Motor neuron (in vitro differentiated cells): ENCODE measurements around the gene RTEL1. TPM values are rescaled to one million over a fixed set of nuclear protein-coding genes. Genes with fewer than 3 reads are reported as not detected.
"Not testable (repeated sequence)": the region's sequence is repeated elsewhere in the genome, so short reads cannot be mapped to it uniquely, and the experiment has no call there.

ENCODE experiments used
- ATAC-seq, 8 experiments: fragments of 200-7000 bp; cut with Tn5 transposase; replicated peaks in 6 of 8; 2 replicates each; pipeline ENCODE4 v1.8.0; 2021; ENCODE audit warnings: mild to moderate bottlenecking in 8 of 8, moderate library complexity in 8 of 8
- H3K27ac ChIP-seq, 2 donors: fragments of 250-450 bp; sonication (Bioruptor Pico); 2 replicates each; pipeline ENCODE4 v1.9.0; 2021; ENCODE audit warnings: antibody characterized with exemption in 2 of 2, mild to moderate bottlenecking in 2 of 2, moderate library complexity in 1 of 2
- H3K4me1 ChIP-seq, 2 donors: fragments of 250-450 bp; sonication (Bioruptor Pico); replicated peaks in 1 of 2; 2 replicates each; pipeline ENCODE4 v1.6.1; 2021; ENCODE audit warnings: antibody characterized with exemption in 2 of 2, mild to moderate bottlenecking in 2 of 2, moderate library complexity in 1 of 2
- H3K4me3 ChIP-seq, 5 donors: fragments of 250-450 bp; sonication (Bioruptor Pico); 2 replicates each; pipeline ENCODE4 v1.9.0; 2021; ENCODE audit warnings: antibody characterized with exemption in 5 of 5, mild to moderate bottlenecking in 5 of 5, moderate library complexity in 4 of 5
- WGBS, 10 experiments: fragments of 450-650 bp; shearing (Covaris generic); methylation state at CpG; one replicate each; pipeline ENCODE4 v1.0.0; 2022; 5-methylcytosine and 5-hydroxymethylcytosine counted together
- in situ Hi-C, 9 experiments: fragments of 400-800 bp; cut with MboI; loops; one replicate each; pipeline ENCODE4 v1.15.0; 2021; ENCODE audit warnings: low sequenced_read_pairs in 9 of 9, low pct_unique_long_range_greater_than_20kb in 2 of 9; ENCODE audit not compliant: unreplicated experiment in 9 of 9
- total RNA-seq, 8 experiments: library from RNA; unstranded; fragments of 300-600 nt; gene quantifications; 2 replicates each; pipeline versions ENCODE4 v1.2.3 to v1.2.4, GENCODE V29; 2022

The RTEL1 gene
- total RNA-seq, 8 experiments from 2014 or later: 5.9 to 30.7 (median 11.0) TPM

- peak overlapping the region in 4 of 5 donors; percentile 60 to 82 (median 70) for H3K4me3 ChIP-seq
- peak overlapping the region in 1 of 2 donors; percentile 88 for H3K27ac ChIP-seq
- no peak for ATAC-seq
- in situ Hi-C loops: no loop called here
- peaks cover 15 to 22% of the 10 kb centered on the region in 2 donors for H3K4me1 ChIP-seq
- WGBS, 10 experiments: 75 to 100% (median 84%) methylated on average over 1 to 4 of the region's 12 CpGs; no CpG with 5 or more reads in 1 of the 10 experiments
Observed at GRCh38 chr20:63706027-63706695, 48.0 kb downstream of the RTEL1 start.

GRCh38 chr20:63706852-63707557, 48.9 kb downstream of the RTEL1 start:
- Histone ChIP-seq H3K4me1 (peaks cover 15 to 22% of the 10 kb centered on the region in 2 donors), H3K4me3 (peak overlapping the region; percentile 60 to 98 (median 80)), H3K27ac (peak overlapping the region; percentile 65 to 88)
- peak; percentile 25 to 60 (median 42) for ATAC-seq
- in situ Hi-C loops: no loop called here
- 0 to 5% (median 0%) methylated on average over 1 to 6 of the region's 56 CpGs; no CpG with 5 or more reads in 5 of the 10 experiments for WGBS, 10 experiments

GRCh38 chr20:63707558-63708300, 49.6 kb downstream of the RTEL1 start, which contains the start of the genes ARFRP1 and ZGPAT:
TSS of gene ARFRP1 (minus strand) at chr20:63707976. CDS start at chr20:63707091, 885 bp downstream.
TSS of gene ZGPAT (plus strand) at chr20:63708039. CDS start at chr20:63708581, 542 bp downstream.
- H3K4me3 ChIP-seq: peak within 1 kb of the TSS; percentile 60 to 98 (median 80)
- H3K27ac ChIP-seq: peak within 1 kb of the TSS; percentile 65 to 88
- in situ Hi-C loops: no loop called here
- WGBS, 10 experiments: 0% methylated on average over 1 to 12 of the region's 98 CpGs; no CpG with 5 or more reads in 7 of the 10 experiments
- peaks cover 15 to 22% of the 10 kb centered on the region in 2 donors for H3K4me1 ChIP-seq
- ATAC-seq: peak; percentile 67 to 93 (median 88)

GRCh38 chr20:63708301-63709148, 50.4 kb downstream of the RTEL1 start:
- 0 to 89% (median 72%) methylated on average over 2 to 10 of the region's 67 CpGs; no CpG with 5 or more reads in 5 of the 10 experiments for WGBS, 10 experiments
- in situ Hi-C loops: no loop called here
- peak overlapping the region; percentile 60 to 98 (median 80) for H3K4me3 ChIP-seq
- peak overlapping the region; percentile 65 to 88 for H3K27ac ChIP-seq
- peaks cover 15 to 22% of the 10 kb centered on the region in 2 donors for H3K4me1 ChIP-seq
- peak in 4 of 8 experiments; percentile 3 to 18 (median 10) for ATAC-seq

- Histone ChIP-seq H3K4me3 (peak overlapping the region; percentile 60 to 98 (median 80)), H3K27ac (no peak overlapping the region), H3K4me1 (peaks cover 15 to 22% of the 10 kb centered on the region in 2 donors)
- WGBS, 10 experiments: 89 to 100% (median 93%) methylated on average over 2 to 4 of the region's 17 CpGs; no CpG with 5 or more reads in 3 of the 10 experiments
- in situ Hi-C loops: no loop called here
- ATAC-seq: no peak
Observed at GRCh38 chr20:63709149-63709527, 51.0 kb downstream of the RTEL1 start.

GRCh38 chr20:63711085-63711645, 53.1 kb downstream of the RTEL1 start:
- H3K27ac ChIP-seq: no peak overlapping the region
- in situ Hi-C loops: no loop called here
- WGBS, 10 experiments: 50 to 100% (median 80%) methylated on average over 1 to 10 of the region's 12 CpGs
- peaks cover 12 to 22% of the 10 kb centered on the region in 2 donors for H3K4me1 ChIP-seq
- no peak overlapping the region for H3K4me3 ChIP-seq
- ATAC-seq: no peak

GRCh38 chr20:63712191-63712590, 54.1 kb downstream of the RTEL1 start:
- Histone ChIP-seq H3K4me3 (no peak overlapping the region), H3K4me1 (peaks cover 7 to 16% of the 10 kb centered on the region in 2 donors), H3K27ac (no peak overlapping the region)
- in situ Hi-C loops: no loop called here
- WGBS, 10 experiments: 50 to 100% (median 100%) methylated on average over 1 of the region's 1 CpG; no CpG with 5 or more reads in 3 of the 10 experiments
- ATAC-seq: no peak

- no peak overlapping the region for H3K4me3 ChIP-seq
- peaks cover 0 to 4% of the 10 kb centered on the region in 2 donors for H3K4me1 ChIP-seq
- no peak for ATAC-seq
- no peak overlapping the region for H3K27ac ChIP-seq
- WGBS, 10 experiments: 95 to 100% (median 100%) methylated on average over 1 to 5 of the region's 5 CpGs; no CpG with 5 or more reads in 1 of the 10 experiments
- in situ Hi-C loops: no loop called here
Observed at GRCh38 chr20:63714858-63715257, 56.7 kb downstream of the RTEL1 start.

- Histone ChIP-seq H3K4me3 (no peak overlapping the region), H3K27ac (no peak overlapping the region), H3K4me1 (no peaks in the 10 kb centered on the region)
- no peak for ATAC-seq
- in situ Hi-C loops: no loop called here
- WGBS, 10 experiments: 92 to 100% (median 100%) methylated on average over 1 to 2 of the region's 2 CpGs
Observed at GRCh38 chr20:63718996-63719395, 60.9 kb downstream of the RTEL1 start.

GRCh38 chr20:63722967-63723622, 65.0 kb downstream of the RTEL1 start:
- peak in 1 of 8 experiments; percentile 15 for ATAC-seq
- WGBS, 10 experiments: 50 to 100% (median 84%) methylated on average over 1 to 2 of the region's 2 CpGs; no CpG with 5 or more reads in 4 of the 10 experiments
- in situ Hi-C loops, H3K27ac ChIP-seq, H3K4me3 ChIP-seq, H3K4me1 ChIP-seq: not testable (repeated sequence)

- in situ Hi-C loops, H3K4me3 ChIP-seq, ATAC-seq, H3K4me1 ChIP-seq, H3K27ac ChIP-seq: not testable (repeated sequence)
- 82 to 100% (median 91%) methylated on average over 1 to 13 of the region's 18 CpGs; no CpG with 5 or more reads in 1 of the 10 experiments for WGBS, 10 experiments
Observed at GRCh38 chr20:63730189-63730733, 72.1 kb downstream of the RTEL1 start.
